Femur (tissue), 1 donor: ENCODE measurements around the gene PIKFYVE.
"Not testable (repeated sequence)": the region's sequence is repeated elsewhere in the genome, so short reads cannot be mapped to it uniquely, and the experiment has no call there.

Experiments
- DNase-seq: peaks from one replicate; pipeline ENCODE4 v3.0.0-alpha.2; 2017

PIKFYVE gene, protein sequence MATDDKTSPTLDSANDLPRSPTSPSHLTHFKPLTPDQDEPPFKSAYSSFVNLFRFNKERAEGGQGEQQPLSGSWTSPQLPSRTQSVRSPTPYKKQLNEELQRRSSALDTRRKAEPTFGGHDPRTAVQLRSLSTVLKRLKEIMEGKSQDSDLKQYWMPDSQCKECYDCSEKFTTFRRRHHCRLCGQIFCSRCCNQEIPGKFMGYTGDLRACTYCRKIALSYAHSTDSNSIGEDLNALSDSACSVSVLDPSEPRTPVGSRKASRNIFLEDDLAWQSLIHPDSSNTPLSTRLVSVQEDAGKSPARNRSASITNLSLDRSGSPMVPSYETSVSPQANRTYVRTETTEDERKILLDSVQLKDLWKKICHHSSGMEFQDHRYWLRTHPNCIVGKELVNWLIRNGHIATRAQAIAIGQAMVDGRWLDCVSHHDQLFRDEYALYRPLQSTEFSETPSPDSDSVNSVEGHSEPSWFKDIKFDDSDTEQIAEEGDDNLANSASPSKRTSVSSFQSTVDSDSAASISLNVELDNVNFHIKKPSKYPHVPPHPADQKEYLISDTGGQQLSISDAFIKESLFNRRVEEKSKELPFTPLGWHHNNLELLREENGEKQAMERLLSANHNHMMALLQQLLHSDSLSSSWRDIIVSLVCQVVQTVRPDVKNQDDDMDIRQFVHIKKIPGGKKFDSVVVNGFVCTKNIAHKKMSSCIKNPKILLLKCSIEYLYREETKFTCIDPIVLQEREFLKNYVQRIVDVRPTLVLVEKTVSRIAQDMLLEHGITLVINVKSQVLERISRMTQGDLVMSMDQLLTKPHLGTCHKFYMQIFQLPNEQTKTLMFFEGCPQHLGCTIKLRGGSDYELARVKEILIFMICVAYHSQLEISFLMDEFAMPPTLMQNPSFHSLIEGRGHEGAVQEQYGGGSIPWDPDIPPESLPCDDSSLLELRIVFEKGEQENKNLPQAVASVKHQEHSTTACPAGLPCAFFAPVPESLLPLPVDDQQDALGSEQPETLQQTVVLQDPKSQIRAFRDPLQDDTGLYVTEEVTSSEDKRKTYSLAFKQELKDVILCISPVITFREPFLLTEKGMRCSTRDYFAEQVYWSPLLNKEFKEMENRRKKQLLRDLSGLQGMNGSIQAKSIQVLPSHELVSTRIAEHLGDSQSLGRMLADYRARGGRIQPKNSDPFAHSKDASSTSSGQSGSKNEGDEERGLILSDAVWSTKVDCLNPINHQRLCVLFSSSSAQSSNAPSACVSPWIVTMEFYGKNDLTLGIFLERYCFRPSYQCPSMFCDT (N-terminal part only)

DNA sequence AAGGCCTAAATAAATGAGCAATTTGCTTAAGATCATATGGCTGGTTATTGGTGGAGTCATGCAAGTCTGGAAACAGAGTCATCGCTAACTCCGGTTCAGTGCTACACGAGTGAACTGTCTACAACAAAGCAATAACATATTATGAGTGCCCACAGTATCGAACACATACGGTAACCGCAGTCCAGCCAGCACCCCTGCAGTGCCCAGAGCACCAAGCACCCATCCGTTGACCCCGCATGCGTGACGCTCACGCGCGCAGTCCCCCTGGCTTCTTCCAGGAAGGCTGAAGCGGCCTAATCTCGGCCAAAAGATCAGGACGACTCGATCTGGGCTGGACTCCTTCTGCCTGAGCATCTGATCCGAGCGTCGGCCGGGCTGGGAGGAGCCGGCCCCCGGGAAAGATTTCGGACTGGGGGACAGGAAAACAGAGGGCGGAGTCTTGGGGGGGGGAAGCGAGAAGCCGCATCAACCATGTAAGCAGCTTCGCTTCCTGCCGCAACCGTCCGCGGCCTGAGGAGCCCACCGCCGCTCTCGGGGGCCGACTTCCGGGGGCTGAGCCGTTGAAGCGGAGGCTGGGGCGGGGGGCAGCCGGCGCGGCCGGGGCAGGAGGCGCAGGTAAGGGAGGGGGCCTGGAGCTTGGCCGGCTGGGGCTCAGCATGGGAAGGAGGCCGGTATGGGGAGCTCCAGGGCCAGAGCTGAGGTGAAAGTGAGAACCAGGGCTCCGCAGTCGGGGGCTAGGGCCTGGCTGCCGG is at the start of gene PIKFYVE:
Gene PIKFYVE, plus strand, starts transcription at position 455 of the 752 bp plus-strand sequence. CDS start 5,265 bp downstream, outside the sequence.
- peak; percentile 98 for DNase-seq

GRCh38 chr2:208221873-208222272 is 44.2 kb upstream of the PIKFYVE start:
- not testable (repeated sequence) for DNase-seq

- DNase-seq: no peak
These were observed 43.7 kb upstream of the PIKFYVE start for GRCh38 chr2:208222351-208222750.

- no peak for DNase-seq
These were observed 41.3 kb upstream of the PIKFYVE start for GRCh38 chr2:208224802-208225201.

DNA sequence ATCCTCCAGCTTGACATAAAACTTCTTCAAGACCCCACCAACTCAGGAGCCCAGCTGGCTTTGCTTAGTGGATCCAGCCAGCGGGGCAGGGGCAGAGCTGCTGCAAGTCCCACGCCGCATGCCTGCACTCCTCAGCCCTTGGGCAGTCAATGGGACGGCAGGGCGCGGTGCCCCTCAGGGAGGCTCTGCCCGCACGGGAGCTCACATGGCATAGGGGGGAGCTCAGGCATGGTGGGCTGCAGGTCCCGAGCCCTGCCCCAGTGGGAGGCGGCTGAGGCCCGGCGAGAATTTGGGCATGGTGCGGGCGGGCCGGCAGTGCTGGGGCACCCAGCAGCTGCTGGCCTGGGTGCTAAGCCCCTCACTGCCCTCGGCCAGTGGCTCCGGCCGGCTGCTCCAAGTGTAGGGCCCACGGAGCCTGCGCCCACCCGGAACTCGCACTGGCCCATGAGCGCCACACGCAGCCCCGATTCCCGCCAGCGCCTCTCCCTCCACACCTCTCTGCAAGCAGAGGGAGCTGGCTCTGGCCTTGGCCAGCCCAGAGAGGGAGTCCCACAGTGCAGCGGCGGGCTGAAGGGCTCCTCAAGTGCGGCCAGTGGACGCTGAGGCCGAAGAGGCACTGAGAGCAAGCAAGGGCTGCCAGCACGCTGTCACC is 38.3 kb upstream of the PIKFYVE start:
- DNase-seq: no peak

GRCh38 chr2:208228476-208228875 is 37.6 kb upstream of the PIKFYVE start:
- no peak for DNase-seq

- no peak for DNase-seq
These were observed 31.3 kb upstream of the PIKFYVE start for GRCh38 chr2:208234786-208235185.

- no peak for DNase-seq
These were observed 30.2 kb upstream of the PIKFYVE start for GRCh38 chr2:208235860-208236259.

DNA sequence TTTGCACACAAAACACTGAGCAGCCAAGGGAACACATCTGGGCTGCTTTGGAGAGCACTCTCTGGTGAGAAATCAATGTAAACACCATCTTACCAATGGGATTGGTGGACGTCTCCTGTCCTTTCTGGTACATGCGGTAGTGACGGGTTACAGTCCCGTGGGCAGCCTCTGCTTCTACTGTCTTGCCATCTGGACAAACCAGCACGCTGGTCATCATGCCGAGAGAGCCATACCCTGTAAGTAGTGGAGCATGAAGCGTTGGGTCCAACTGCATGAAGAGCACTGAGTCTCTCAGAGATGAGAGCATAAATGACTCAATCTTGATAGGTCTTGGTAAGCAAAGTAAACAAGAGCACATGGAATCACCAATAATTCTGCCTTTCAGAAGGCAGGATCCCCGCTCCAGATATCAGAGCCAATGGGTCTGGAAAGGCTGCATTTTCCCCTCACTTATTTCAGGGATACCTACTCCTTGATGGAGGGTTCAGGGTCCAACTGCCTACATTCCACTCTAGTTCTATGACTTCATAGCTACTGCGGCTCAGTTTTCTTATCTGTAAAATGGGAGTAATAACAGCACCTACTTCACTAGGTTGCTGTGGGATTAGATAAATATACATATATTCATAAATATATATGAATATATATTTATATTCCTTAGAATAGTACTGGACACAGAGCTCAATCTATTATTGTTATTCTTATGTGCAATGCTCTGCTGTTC is 26.1 kb upstream of the PIKFYVE start:
- no peak for DNase-seq

- no peak for DNase-seq
These were observed 25.3 kb upstream of the PIKFYVE start for GRCh38 chr2:208240619-208241209.

DNA sequence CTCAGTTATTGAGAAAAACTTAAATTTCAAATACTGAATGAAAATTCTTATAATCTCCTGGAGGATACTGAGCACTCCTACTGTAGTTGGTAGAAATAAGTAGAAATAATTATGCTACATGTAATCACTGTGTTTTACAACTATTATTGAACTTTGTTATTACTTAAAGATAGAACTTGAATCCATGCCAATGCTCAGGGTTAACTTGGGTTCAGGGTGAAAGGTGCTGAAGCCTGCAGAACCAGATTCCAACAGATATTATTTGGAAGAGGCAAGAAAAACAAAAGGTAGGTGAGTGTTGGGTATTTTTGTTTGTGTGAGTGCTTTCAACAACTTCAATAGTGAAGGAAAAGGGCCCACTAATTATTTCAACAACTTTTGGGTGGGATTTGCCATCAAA is 21.6 kb upstream of the PIKFYVE start:
- DNase-seq: no peak

- no peak for DNase-seq
These were observed 20.3 kb upstream of the PIKFYVE start for GRCh38 chr2:208245746-208246145.

DNA sequence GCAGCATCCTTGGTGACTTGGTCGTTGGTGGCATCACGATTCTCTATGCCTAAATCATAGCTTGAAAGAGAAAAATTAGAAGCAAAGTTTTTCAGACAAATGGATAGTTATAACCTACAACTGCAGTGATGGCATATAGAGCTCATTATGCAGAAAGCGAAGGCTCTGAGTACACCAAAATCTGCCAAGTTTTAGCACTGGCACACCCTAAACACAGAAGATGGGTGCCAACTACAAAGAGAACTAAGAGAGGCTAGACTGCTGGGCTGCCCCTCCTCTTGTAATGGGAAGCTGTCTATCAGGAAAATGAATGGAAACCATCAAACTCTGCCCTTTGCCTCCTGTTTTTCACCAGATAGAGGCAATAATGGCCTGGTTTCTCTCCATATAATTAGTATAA is 17.5 kb upstream of the PIKFYVE start:
- no peak for DNase-seq

GRCh38 chr2:208249296-208249695 is 16.8 kb upstream of the PIKFYVE start:
- no peak for DNase-seq

GRCh38 chr2:208250388-208250787 is 15.7 kb upstream of the PIKFYVE start:
- DNase-seq: no peak

GRCh38 chr2:208251098-208251497 is 15.0 kb upstream of the PIKFYVE start:
- DNase-seq: no peak

- DNase-seq: no peak
These were observed 13.2 kb upstream of the PIKFYVE start for GRCh38 chr2:208252716-208253492.

DNA sequence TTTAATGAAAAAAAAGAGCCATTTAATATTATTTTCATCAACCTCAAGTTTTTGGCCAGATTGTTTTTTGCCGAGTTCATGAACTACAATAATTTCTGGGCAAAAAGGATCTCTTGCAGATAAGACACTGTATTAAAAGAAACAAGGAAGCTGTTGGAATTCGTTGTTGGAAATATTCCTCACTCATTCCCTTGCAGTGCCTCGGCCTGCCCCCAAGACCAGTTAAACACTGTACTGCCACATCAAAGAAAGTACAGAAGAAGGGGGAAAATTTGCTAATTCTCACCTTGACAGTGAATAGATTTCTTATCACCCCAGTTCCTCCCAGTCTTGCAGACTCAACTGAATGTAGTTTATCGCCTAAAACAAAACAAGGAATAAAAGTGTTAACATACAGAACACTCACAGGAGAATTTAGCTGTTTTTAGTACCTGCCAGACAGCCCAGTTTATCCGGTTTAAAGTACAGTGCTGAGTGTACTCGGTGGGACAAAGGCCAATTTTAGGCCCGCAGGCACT is 12.4 kb upstream of the PIKFYVE start:
- DNase-seq: no peak

- peak; percentile 89 for DNase-seq
These were observed 11.8 kb upstream of the PIKFYVE start for GRCh38 chr2:208254118-208254870.
